ENCODE measurements around the gene USP3.
"Not testable (repeated sequence)": the region's sequence is repeated elsewhere in the genome, so short reads cannot be mapped to it uniquely, and the experiment has no call there.

USP3 gene

DNA sequence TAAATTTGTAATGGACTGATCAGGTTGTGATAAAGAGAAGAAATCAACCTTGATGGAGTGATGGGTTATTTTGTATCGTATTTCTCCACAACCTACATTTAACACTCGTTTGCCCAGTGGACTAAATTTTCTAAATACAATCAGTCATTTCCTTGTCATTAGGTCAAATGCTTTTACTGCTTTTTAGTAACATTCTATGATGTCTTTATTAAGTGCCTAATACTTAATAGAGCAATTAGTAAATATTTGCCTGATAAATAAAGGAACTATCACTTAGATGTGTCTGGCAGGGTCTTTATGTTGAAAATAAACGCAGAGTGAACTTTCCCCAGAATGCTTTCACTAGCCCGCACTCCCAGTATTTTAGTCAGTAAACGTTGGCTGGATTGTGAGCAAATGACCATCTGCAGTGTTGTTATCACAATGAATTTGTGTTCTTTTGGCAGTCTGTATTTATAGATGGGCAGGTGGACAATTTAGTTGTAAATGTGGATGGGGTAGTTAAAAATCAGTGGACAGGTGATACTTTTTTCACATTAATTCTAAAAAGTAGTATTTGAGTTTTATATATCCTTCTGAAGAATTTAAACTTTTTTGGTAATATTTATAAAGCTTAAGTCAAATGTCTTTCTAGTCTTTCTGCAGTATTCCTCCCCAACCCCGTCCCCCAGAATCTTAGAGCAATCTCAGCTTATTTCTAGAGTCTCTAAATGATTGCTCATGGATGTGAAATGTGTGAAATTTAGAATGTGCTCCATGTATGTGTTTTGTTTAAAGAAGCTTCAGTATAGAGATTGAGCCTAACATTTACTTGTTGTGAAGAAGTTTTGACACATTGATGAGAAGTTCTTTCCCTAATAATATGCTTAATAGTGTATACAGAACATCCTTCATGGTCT lies 4.9 kb downstream of the USP3 start:
- H3K27me3 Mint-ChIP-seq, result no peaks in the 10 kb centered on the region
- H3K9me3 Mint-ChIP-seq, result peaks cover 0 to 2% of the 10 kb centered on the region in 2 donors
- H3K27ac Mint-ChIP-seq, result no peak overlapping the region
- DNase-seq (no peak), ATAC-seq (replicated peaks) (no peak)
- peaks cover 44 to 63% of the 10 kb centered on the region in 2 donors for H3K4me1 Mint-ChIP-seq
- H3K4me3 Mint-ChIP-seq, result no peak overlapping the region
- peaks cover 2 to 11% of the 10 kb centered on the region in 2 donors for H3K36me3 Mint-ChIP-seq

DNA sequence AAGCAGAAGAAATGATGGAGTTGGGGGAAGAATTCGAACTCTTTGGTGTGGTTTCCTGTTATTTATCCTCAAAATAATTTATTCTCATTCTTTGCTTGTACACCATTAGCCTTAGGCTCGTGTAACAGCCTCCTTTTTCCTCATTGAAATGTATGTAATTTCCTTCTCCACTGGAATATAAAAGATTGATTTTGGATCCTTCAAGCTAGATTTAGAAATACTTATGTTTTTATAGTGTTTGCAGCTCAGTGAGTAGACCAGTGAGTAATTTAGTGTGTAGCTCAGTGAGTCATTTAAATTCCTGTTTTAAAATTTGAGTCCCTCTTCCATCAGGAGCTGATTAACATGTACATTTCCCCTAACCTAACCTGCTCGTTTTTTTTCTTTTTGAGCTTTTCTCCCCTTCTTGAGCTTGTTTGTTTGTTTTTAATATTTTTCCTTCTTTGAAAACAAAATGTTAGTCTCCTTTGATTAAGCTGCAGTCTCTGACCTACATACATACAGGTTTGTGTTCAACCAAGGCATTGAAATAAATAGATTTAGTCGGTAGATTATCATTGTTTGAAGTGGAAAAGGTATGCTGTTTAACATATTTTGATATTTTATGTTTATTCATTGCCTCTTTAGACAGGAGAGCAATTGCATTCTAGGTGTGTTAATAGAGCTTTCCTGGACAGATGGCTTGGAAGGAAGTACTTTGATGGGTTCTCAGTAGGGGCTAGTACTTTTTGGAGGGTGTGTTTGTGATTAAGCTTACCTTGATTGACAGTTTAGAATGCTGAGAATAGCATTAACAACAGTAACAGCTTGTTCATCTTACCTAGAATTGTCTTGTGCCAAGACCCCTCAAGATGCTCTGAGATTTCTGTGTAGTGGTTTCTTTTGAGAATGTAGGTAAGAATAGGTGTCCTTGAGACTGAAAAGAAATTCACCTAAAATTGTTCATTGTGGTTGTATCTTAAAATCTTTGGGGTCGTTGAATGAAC lies 5.9 kb downstream of the USP3 start:
- peak overlapping the region in 1 of 2 donors; percentile 24 for H3K4me3 Mint-ChIP-seq
- H3K9me3 Mint-ChIP-seq, result peaks cover 0 to 2% of the 10 kb centered on the region in 2 donors
- peaks cover 48 to 73% of the 10 kb centered on the region in 2 donors for H3K4me1 Mint-ChIP-seq
- DNase-seq (no peak), ATAC-seq (replicated peaks) (peak; percentile 28 to 29)
- peak overlapping the region; percentile 72 for H3K27ac Mint-ChIP-seq
- H3K27me3 Mint-ChIP-seq, result no peaks in the 10 kb centered on the region
- peaks cover 2 to 11% of the 10 kb centered on the region in 2 donors for H3K36me3 Mint-ChIP-seq

DNA sequence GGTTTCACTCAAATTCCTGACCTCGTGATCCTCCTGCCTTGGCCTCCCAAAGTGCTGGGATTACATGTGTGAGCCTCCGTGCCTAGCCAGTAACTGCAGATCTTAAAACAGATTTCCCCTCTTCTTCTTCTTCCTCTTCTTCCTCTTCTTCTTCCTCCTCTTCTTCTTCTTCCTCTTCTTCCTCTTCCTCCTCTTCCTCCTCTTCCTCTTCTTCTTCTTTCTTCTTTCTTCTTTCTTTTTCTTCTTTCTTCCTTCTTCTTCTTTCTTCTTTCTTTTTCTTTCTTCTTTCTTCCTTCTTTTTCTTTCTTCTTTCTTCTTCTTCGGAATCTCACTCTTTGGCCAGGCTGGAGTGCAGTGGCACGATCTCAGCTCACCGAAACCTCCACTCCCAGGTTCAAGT lies 7.8 kb downstream of the USP3 start:
- H3K4me3 Mint-ChIP-seq, result peak overlapping the region in 1 of 2 donors; percentile 21
- H3K4me1 Mint-ChIP-seq, result peaks cover 50 to 82% of the 10 kb centered on the region in 2 donors
- H3K36me3 Mint-ChIP-seq, result peaks cover 2 to 5% of the 10 kb centered on the region in 2 donors
- no peak for ATAC-seq (replicated peaks)
- peak overlapping the region; percentile 44 for H3K27ac Mint-ChIP-seq
- H3K9me3 Mint-ChIP-seq, result peaks cover 0 to 2% of the 10 kb centered on the region in 2 donors
- DNase-seq, result no peak
- H3K27me3 Mint-ChIP-seq, result no peaks in the 10 kb centered on the region

DNA sequence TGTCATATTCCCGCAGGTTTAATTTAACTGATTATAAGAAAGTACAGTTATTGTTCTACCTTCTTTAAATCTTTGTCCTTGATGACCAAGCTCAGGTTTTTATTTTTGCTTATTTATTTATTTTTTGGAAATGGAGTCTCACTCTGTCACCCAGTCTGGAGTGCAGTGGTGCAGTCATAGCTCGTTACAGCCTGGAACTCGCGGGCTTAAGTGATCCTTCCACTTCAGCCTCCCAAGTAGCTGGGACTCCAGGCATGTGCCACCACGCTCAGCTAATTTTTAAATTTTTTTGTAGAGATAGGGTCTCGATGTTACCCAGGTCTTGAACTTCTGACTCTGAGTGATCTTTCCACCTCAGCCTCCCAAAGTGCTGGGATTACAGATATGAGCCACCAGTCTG lies 8.9 kb downstream of the USP3 start:
- Mint-ChIP-seq H3K4me1 (peaks cover 52 to 81% of the 10 kb centered on the region in 2 donors), H3K27ac (no peak overlapping the region), H3K36me3 (peaks cover 2 to 5% of the 10 kb centered on the region in 2 donors), H3K27me3 (no peaks in the 10 kb centered on the region), H3K4me3 (no peak overlapping the region), H3K9me3 (peaks cover 0 to 2% of the 10 kb centered on the region in 2 donors)
- DNase-seq (no peak), ATAC-seq (replicated peaks) (no peak)

DNA sequence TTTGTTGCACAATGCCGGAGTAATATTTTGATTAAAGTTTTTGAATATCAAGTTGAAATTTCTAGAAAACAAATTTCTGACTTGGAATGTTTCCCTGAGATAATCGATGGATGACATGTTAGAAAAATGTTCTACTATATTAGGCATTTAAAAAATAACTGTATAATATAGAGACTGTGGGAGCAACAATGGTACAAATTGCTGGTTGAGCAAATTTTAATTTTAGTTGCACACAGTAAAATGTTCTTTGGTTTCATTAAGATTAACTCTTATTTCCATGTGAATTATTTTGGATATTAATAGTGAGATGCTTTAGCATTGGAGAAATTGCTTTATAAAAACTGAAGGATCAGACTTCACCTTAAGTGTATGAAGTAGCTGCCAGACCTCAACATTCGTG lies 9.3 kb downstream of the USP3 start:
- no peak overlapping the region for H3K27ac Mint-ChIP-seq
- H3K4me3 Mint-ChIP-seq, result no peak overlapping the region

DNA sequence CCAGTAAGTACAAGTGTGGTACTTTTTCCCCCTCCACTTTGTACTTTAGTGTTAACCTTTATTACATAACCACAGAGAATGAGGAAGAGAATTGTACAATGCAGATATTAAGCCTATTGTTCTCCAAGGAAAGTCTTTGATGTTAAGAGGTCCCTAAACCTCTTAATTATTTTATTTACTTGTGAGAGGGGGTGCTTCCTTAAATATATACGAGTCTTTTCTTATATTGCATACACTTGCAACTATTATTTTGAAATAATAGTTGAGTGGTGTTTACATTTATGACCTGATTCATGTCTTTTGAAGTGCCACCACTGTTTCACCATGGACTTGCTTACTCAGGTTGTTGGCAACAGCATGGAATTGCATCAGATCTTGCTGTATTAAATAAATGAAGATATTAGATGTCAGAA lies 10.1 kb downstream of the USP3 start:
- Mint-ChIP-seq H3K4me3 (no peak overlapping the region), H3K36me3 (peaks cover 2 to 9% of the 10 kb centered on the region in 2 donors), H3K4me1 (peaks cover 46 to 79% of the 10 kb centered on the region in 2 donors), H3K9me3 (peaks cover 0 to 2% of the 10 kb centered on the region in 2 donors), H3K27ac (no peak overlapping the region), H3K27me3 (no peaks in the 10 kb centered on the region)
- ATAC-seq (replicated peaks) (no peak), DNase-seq (no peak)

More for the DNA sequence above, 9.3 kb downstream of the USP3 start:
- H3K36me3 Mint-ChIP-seq, result peaks cover 2 to 5% of the 10 kb centered on the region in 2 donors
- DNase-seq (no peak), ATAC-seq (replicated peaks) (no peak)
- H3K4me1 Mint-ChIP-seq, result peaks cover 51 to 79% of the 10 kb centered on the region in 2 donors
- peaks cover 0 to 2% of the 10 kb centered on the region in 2 donors for H3K9me3 Mint-ChIP-seq
- H3K27me3 Mint-ChIP-seq, result no peaks in the 10 kb centered on the region

DNA sequence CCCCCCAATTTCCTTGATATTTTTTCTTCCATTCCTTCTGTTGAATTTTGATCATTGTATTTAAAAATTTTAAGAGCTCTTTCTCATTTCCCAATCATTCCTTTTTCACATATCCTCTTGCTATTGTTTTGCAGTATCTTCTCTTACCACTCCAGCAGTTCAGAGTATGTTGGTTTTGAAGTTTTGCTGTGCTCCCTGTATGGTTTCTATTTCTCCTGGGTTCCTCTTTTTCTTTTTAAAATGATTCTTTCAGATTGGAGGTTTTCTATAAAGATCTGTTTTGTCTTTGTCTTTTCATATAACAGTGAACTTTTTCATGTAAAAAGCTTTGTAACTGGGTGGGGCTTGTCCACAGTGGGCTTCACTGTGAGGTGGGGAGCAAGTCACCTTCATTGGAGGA lies 12.8 kb downstream of the USP3 start:
- no peaks in the 10 kb centered on the region for H3K27me3 Mint-ChIP-seq
- DNase-seq (no peak), ATAC-seq (replicated peaks) (peak; percentile 49 to 67)
- peak overlapping the region; percentile 7 to 22 for H3K4me3 Mint-ChIP-seq
- peaks cover 0 to 2% of the 10 kb centered on the region in 2 donors for H3K9me3 Mint-ChIP-seq
- peaks cover under 1 to 11% of the 10 kb centered on the region in 2 donors for H3K36me3 Mint-ChIP-seq
- H3K27ac Mint-ChIP-seq, result no peak overlapping the region
- peaks cover 34 to 81% of the 10 kb centered on the region in 2 donors for H3K4me1 Mint-ChIP-seq

DNA sequence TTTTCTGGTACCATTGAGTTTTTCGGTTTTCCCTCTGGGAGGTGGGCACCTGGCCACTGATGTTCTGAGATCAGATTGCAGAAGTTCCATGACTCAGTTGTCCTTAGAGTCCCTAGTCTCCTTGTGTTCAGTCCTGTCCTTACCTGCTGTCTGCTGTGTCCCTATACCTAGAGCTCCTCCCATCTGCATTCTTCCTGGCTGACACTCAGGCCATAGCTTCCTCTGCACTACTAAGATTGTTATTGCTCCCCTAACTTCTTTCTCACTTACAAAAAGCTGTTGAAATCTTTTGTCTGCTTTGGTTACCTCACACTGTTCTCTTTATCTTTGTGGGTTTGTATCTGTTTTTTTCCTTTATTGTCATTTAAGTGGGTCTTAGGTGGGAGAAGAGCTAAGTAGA lies 13.2 kb downstream of the USP3 start:
- Mint-ChIP-seq H3K36me3 (peaks cover 0 to 8% of the 10 kb centered on the region in 2 donors), H3K4me3 (peak overlapping the region; percentile 7 to 22), H3K4me1 (peaks cover 32 to 80% of the 10 kb centered on the region in 2 donors), H3K27ac (peak overlapping the region; percentile 15), H3K9me3 (no peaks in the 10 kb centered on the region), H3K27me3 (no peaks in the 10 kb centered on the region)
- ATAC-seq (replicated peaks) (peak; percentile 45 to 55), DNase-seq (no peak)

DNA sequence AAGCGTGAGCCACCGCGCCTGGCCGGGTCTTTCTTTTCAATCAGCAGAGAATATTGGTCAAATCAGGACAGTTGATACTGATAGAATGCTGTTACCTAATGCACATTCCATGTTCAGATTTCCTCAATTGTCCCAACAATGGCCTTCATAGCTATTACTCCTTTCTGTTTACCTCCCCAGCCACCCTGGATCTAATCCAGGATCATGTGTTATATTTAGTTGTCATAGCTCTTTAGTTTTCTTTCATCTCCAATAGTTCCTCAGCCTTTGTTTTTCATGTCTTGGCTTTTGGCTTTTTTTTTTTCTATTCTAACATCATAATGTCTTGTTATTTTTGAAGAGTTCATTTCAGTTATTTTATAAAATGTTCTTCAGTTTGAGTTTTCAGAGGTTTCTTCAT lies 14.6 kb downstream of the USP3 start:
- Mint-ChIP-seq H3K4me3 (no peak overlapping the region), H3K27ac (no peak overlapping the region), H3K4me1 (peaks cover 38 to 92% of the 10 kb centered on the region in 2 donors), H3K9me3 (no peaks in the 10 kb centered on the region), H3K27me3 (no peaks in the 10 kb centered on the region), H3K36me3 (peaks cover 0 to 8% of the 10 kb centered on the region in 2 donors)
- ATAC-seq (replicated peaks) (no peak), DNase-seq (no peak)

DNA sequence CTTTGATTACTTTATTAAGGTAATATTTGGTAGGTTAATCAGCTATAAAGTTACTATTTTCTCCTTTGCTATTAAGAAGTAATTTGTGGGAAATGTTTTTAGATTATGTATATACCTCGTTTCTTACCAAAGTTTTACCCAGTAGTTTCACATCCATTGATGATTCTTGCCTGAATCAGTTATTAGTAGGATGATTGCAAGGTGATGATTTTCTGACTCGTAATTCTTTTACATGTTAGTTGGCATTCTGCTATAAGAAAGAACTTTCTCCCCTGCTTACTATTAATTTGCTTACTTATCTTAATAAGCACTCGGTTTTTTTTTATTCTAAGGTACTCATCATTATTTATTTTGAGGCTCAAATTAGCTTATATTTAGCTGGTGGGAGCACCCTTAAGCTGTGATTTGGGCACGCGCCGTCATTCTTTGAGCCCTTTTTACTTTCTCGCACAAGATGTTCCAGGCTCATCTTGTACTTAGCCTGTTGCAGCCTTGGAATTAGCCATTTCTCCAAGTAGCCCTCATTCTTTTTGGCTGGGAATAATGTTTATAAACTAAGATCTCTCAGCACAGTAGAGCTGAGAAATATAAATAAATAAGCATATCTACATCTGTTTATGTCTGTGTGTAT lies 15.3 kb downstream of the USP3 start:
- H3K4me3 Mint-ChIP-seq, result no peak overlapping the region
- H3K36me3 Mint-ChIP-seq, result peaks cover 0 to 13% of the 10 kb centered on the region in 2 donors
- peaks cover 40 to 92% of the 10 kb centered on the region in 2 donors for H3K4me1 Mint-ChIP-seq
- no peaks in the 10 kb centered on the region for H3K9me3 Mint-ChIP-seq
- ATAC-seq (replicated peaks) (no peak), DNase-seq (no peak)
- no peaks in the 10 kb centered on the region for H3K27me3 Mint-ChIP-seq
- no peak overlapping the region for H3K27ac Mint-ChIP-seq

DNA sequence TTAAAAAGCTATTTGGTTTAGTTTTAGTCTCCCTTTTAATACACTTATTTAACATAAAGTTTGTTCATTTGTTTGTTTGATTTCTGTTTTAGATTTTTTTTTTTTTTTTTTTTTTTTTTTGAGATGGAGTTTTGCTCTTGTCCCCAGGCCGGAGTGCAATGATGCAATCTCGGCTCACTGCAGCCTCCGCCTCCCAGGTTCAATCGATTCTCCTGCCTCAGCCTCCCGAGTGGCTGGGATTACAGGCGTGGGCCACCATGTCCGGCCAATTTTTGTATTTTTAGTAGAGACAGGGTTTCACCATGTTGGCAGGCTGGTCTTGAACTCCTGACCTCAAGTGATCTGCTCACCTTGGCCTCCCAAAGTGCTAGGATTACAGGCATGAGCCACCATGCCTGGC lies 16.1 kb downstream of the USP3 start:
- not testable (repeated sequence) for H3K4me3 Mint-ChIP-seq; DNase-seq; H3K27ac Mint-ChIP-seq; ATAC-seq (replicated peaks); H3K27me3 Mint-ChIP-seq; H3K9me3 Mint-ChIP-seq
- peaks cover 0 to 15% of the 10 kb centered on the region in 2 donors for H3K36me3 Mint-ChIP-seq
- peaks cover 44 to 92% of the 10 kb centered on the region in 2 donors for H3K4me1 Mint-ChIP-seq

DNA sequence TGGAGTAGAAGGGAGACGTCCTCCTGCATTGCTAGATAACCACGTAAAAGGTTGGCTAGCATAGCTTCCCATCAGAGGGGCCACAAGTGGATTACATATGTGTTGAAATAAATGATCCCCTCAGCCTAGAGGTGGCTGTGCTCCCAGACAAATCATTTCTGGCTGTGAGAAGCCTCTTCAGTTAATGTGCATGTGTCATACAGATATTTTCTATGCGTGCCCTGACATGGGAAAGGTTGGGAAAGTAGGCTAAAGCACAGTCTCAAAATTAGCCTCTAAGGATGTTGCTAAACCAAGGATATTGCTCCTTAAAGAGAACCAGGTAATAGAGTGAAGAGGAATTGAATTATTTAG lies 17.8 kb downstream of the USP3 start:
- H3K36me3 Mint-ChIP-seq, result peaks cover 2 to 20% of the 10 kb centered on the region in 2 donors
- peaks cover 42 to 89% of the 10 kb centered on the region in 2 donors for H3K4me1 Mint-ChIP-seq
- H3K4me3 Mint-ChIP-seq, result no peak overlapping the region
- H3K27ac Mint-ChIP-seq, result no peak overlapping the region
- DNase-seq (no peak), ATAC-seq (replicated peaks) (no peak)
- no peaks in the 10 kb centered on the region for H3K27me3 Mint-ChIP-seq
- no peaks in the 10 kb centered on the region for H3K9me3 Mint-ChIP-seq

DNA sequence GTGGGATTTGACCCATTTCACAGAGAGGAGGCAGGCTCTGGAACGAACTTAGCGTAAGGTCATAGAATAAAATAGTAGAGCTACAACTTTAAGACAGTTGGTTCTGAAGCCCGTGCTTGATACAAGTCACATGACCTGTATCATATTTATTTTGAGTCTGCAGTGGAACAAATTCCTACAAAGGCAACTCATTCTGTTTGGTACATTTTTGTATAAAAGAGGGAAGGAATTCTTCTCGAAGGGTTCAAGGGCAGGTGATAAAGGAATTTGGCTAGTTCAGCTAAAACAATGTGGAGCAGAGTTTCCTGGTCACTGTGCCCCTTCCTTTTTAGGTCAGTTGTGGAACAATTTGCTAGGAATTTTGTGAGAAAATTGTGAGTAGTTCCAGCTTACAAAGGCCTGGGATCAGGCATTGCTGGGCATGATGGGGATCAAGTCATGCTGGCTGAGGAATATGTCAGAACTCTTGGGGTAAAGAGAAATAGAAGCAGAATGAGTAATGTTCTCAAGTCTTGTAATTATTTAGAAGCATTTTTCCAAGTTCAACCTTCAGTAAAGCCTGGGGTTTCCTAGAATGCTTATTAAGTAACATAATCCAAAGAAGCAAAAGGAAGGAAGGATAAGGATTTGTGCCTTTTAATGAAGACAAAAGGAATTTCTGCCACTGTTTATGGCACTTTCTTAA lies 19.1 kb downstream of the USP3 start:
- H3K27ac Mint-ChIP-seq, result no peak overlapping the region
- no peak overlapping the region for H3K4me3 Mint-ChIP-seq
- H3K27me3 Mint-ChIP-seq, result no peaks in the 10 kb centered on the region
- H3K4me1 Mint-ChIP-seq, result peaks cover 44 to 90% of the 10 kb centered on the region in 2 donors
- no peaks in the 10 kb centered on the region for H3K9me3 Mint-ChIP-seq
- ATAC-seq (replicated peaks) (no peak), DNase-seq (no peak)
- peaks cover 2 to 29% of the 10 kb centered on the region in 2 donors for H3K36me3 Mint-ChIP-seq
